Neural cell (in vitro differentiated cells): ENCODE data around the gene DGKD. TPM values are rescaled to one million over a fixed set of nuclear protein-coding genes. Genes with fewer than 3 reads are reported as not detected.

Experiments
- H2AFZ ChIP-seq: fragments of 200-600, 300-800 bp; sonication (generic), shearing (Covaris generic); 2 replicates; pipeline ENCODE4 v1.6.0; 2014; ENCODE audit warnings: low read depth, mild to moderate bottlenecking, antibody characterized with exemption, low read length, moderate library complexity
- H3F3A ChIP-seq: fragments of 200-600 bp; shearing (Covaris generic); 2 replicates; pipeline ENCODE4 v1.6.1; 2016; ENCODE audit warnings: mild to moderate bottlenecking, moderate library complexity, mixed read lengths, antibody characterized with exemption, low read length; ENCODE audit not compliant: insufficient read depth, poor library complexity, severe bottlenecking
- H3K27ac ChIP-seq: fragments of 200-600, 300-800 bp; sonication (generic), shearing (Covaris generic); 2 replicates; pipeline ENCODE4 v1.5.1; 2014; ENCODE audit warnings: mild to moderate bottlenecking, low read length, moderate library complexity
- H3K27me3 ChIP-seq: fragments of 300-800, 200-600 bp; sonication (generic), shearing (Covaris generic); 2 replicates; pipeline ENCODE4 v1.6.0; 2014; ENCODE audit warnings: mild to moderate bottlenecking, low read depth, low read length, moderate library complexity; ENCODE audit not compliant: insufficient read depth
- H3K36me3 ChIP-seq: fragments of 300-800, 200-600 bp; sonication (generic), shearing (Covaris generic); 2 replicates; pipeline ENCODE4 v1.5.1; 2014; ENCODE audit warnings: mild to moderate bottlenecking, antibody characterized with exemption, low read length, moderate library complexity; ENCODE audit not compliant: insufficient read depth
- H3K4me2 ChIP-seq: fragments of 300-800, 200-600 bp; sonication (generic), shearing (Covaris generic); 2 replicates; pipeline ENCODE4 v1.6.0; 2014; ENCODE audit warnings: mild to moderate bottlenecking, low read length
- H3K4me3 ChIP-seq: fragments of 300-800, 200-600 bp; sonication (generic), shearing (Covaris generic); 2 replicates; pipeline ENCODE4 v1.5.1; 2014; ENCODE audit warnings: mild to moderate bottlenecking, low read length, moderate library complexity
- H3K79me2 ChIP-seq: fragments of 200-600 bp; shearing (Covaris generic); replicated peaks from 2 replicates; pipeline ENCODE4 v1.6.0; 2014; ENCODE audit warnings: mild to moderate bottlenecking, low read length, moderate library complexity; ENCODE audit not compliant: insufficient read depth
- H3K9ac ChIP-seq: fragments of 300-800, 200-600 bp; sonication (generic), shearing (Covaris generic); 2 replicates; pipeline ENCODE4 v1.6.1; 2016; ENCODE audit warnings: mild to moderate bottlenecking, low read length, mixed read lengths
- H3K9me2 ChIP-seq: fragments of 200-600 bp; shearing (Covaris generic); 2 replicates; pipeline ENCODE4 v1.6.1; 2016; ENCODE audit warnings: mild to moderate bottlenecking, low read length, mixed read lengths; ENCODE audit not compliant: insufficient read depth
- H3K9me3 ChIP-seq: fragments of 200-600, 300-800 bp; sonication (generic), shearing (Covaris generic); 2 replicates; pipeline ENCODE4 v1.6.1; 2016; ENCODE audit warnings: mild to moderate bottlenecking, mixed run types, low read length, moderate library complexity, mixed read lengths
- H4K20me1 ChIP-seq: fragments of 200-600 bp; shearing (Covaris generic); 2 replicates; pipeline ENCODE4 v1.6.1; 2016; ENCODE audit warnings: mild to moderate bottlenecking, mixed run types; ENCODE audit not compliant: insufficient read depth
- CTCF ChIP-seq: fragments of 450-650 bp; IDR thresholded peaks from 2 replicates; pipeline ENCODE4 v1.5.1; 2014; ENCODE audit warnings: antibody characterized with exemption, mild to moderate bottlenecking, moderate library complexity; ENCODE audit not compliant: poor library complexity, severe bottlenecking
- EP300 ChIP-seq: fragments of 450-650 bp; conservative IDR thresholded peaks from 2 replicates; pipeline ENCODE4 v1.6.1; 2014; ENCODE audit warnings: antibody characterized with exemption, mild to moderate bottlenecking, moderate library complexity; ENCODE audit not compliant: poor library complexity, severe bottlenecking
- EZH2 ChIP-seq: fragments of 200-600, 300-800 bp; shearing (Covaris generic), sonication (generic); IDR thresholded peaks from 2 replicates; pipeline ENCODE4 v1.6.1; 2014; ENCODE audit warnings: antibody characterized with exemption, low read length, borderline replicate concordance, mild to moderate bottlenecking; ENCODE audit not compliant: insufficient read depth, poor library complexity, severe bottlenecking
- MXI1 ChIP-seq: fragments of 450-650 bp; conservative IDR thresholded peaks from 2 replicates; pipeline ENCODE4 v1.6.1; 2014; ENCODE audit warnings: antibody characterized with exemption, mild to moderate bottlenecking; ENCODE audit not compliant: poor library complexity, severe bottlenecking
- POLR2AphosphoS5 ChIP-seq: IDR thresholded peaks from 2 replicates; pipeline ENCODE4 v1.6.1; 2012
- RAD21 ChIP-seq: fragments of 450-650 bp; conservative IDR thresholded peaks from 2 replicates; pipeline ENCODE4 v1.6.1; 2014; ENCODE audit warnings: antibody characterized with exemption, mild to moderate bottlenecking, moderate library complexity
- REST ChIP-seq: IDR thresholded peaks from 2 replicates; pipeline ENCODE4 v1.6.1; 2012; ENCODE audit warnings: borderline replicate concordance
- SMC3 ChIP-seq: fragments of 450-650 bp; conservative IDR thresholded peaks from 2 replicates; pipeline ENCODE4 v1.6.1; 2014; ENCODE audit warnings: antibody characterized with exemption, mild to moderate bottlenecking, moderate library complexity; ENCODE audit not compliant: poor library complexity
- TAF1 ChIP-seq: IDR thresholded peaks from 2 replicates; pipeline ENCODE4 v1.6.1; 2012; ENCODE audit warnings: low read depth
- polyA plus RNA-seq: library from polyadenylated mRNA; depleted of rRNA; stranded (reverse); fragments of >200 nt; gene quantifications from 2 replicates; pipeline ENCODE4 v1.2.3, GENCODE V29; 2014

DGKD gene
- polyA plus RNA-seq, 1 donor from 2014 or later = 36.4 TPM

DNA sequence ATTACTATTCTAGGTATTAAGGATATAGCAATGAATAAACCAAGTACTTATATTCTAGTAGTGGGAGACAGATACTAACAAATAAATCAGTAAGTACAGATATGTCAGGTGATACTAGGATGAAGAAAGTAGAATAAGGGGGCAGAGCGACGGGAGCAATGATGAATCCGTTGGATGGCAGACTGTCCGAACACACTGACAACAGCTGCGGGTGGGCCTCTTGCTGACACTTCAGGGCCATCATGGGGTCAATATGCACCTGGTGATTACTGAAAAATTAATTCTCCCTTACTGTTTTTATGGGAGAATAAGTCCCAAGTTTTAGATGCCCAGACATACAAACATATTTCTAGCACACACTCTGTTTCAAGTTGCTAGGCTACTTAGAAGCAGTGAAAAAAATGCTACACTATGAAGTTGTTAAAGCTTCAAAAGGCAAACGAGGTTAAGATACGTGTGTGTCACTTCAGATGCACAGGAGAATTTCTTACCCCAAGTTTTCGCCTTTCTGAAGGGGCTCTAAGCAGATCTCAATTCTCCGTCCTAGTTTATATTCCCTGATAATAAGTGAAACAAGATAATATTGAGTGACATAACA, 133.6 kb downstream of the DGKD start:
- TF ChIP-seq EZH2 = no peak
- TF ChIP-seq SMC3 = no peak
- TF ChIP-seq TAF1 = no peak
- no peak for TF ChIP-seq CTCF
- TF ChIP-seq RAD21 = no peak
- TF ChIP-seq MXI1 = no peak
- no peak for TF ChIP-seq REST
- no peak for TF ChIP-seq POLR2AphosphoS5
- H3K9ac ChIP-seq = no peak overlapping the region
- no peaks in the 10 kb centered on the region for H3K9me3 ChIP-seq
- H3K79me2 ChIP-seq = no peaks in the 10 kb centered on the region
- H4K20me1 ChIP-seq = no peaks in the 10 kb centered on the region
- H2AFZ ChIP-seq = no peak overlapping the region
- no peaks in the 10 kb centered on the region for H3K9me2 ChIP-seq
- no peaks in the 10 kb centered on the region for H3F3A ChIP-seq
- H3K27me3 ChIP-seq = no peaks in the 10 kb centered on the region
- no peak overlapping the region for H3K4me3 ChIP-seq
- no peak overlapping the region for H3K4me2 ChIP-seq
- no peak overlapping the region for H3K27ac ChIP-seq
- H3K36me3 ChIP-seq = peaks cover 7% of the 10 kb centered on the region

GRCh38 chr2:233489143-233489542, 134.8 kb downstream of the DGKD start:
- H3K4me3 ChIP-seq = no peak overlapping the region
- H3K27me3 ChIP-seq = no peaks in the 10 kb centered on the region
- H3F3A ChIP-seq = no peaks in the 10 kb centered on the region
- H3K9ac ChIP-seq = no peak overlapping the region
- no peaks in the 10 kb centered on the region for H4K20me1 ChIP-seq
- no peak overlapping the region for H3K27ac ChIP-seq
- no peaks in the 10 kb centered on the region for H3K9me3 ChIP-seq
- peaks cover 7% of the 10 kb centered on the region for H3K36me3 ChIP-seq
- H3K9me2 ChIP-seq = no peaks in the 10 kb centered on the region
- TF ChIP-seq POLR2AphosphoS5 (no peak), CTCF (no peak), EZH2 (no peak), SMC3 (no peak), REST (no peak), RAD21 (no peak), MXI1 (no peak), EP300 (no peak), TAF1 (no peak)
- no peak overlapping the region for H3K4me2 ChIP-seq
- H3K79me2 ChIP-seq = no peaks in the 10 kb centered on the region
- no peak overlapping the region for H2AFZ ChIP-seq
